Dendritic cell treated with granulocyte-macrophage colony-stimulating factor and Interleukin-4, amounts not matched to agents 40 ng/mL and 50 ng/mL, for 4 days (primary cell): ENCODE data around the gene NTF3.

Experiments used
- H3K27ac Mint-ChIP-seq: one replicate; pipeline ENCODE4 v1.8.0; 2022; ENCODE audit warnings: mild to moderate bottlenecking, mixed read lengths
- H3K27me3 Mint-ChIP-seq: one replicate; pipeline ENCODE4 v1.8.0; 2022; ENCODE audit warnings: mild to moderate bottlenecking, mixed read lengths
- H3K36me3 Mint-ChIP-seq: one replicate; pipeline ENCODE4 v1.8.0; 2022; ENCODE audit warnings: low read depth, mixed read lengths
- H3K4me1 Mint-ChIP-seq: one replicate; pipeline ENCODE4 v1.8.0; 2022; ENCODE audit warnings: low read depth, mixed read lengths
- H3K4me3 Mint-ChIP-seq: one replicate; pipeline ENCODE4 v1.8.0; 2022; ENCODE audit warnings: mild to moderate bottlenecking, moderate library complexity, mixed read lengths
- H3K9me3 Mint-ChIP-seq: one replicate; pipeline ENCODE4 v1.8.0; 2022; ENCODE audit warnings: mixed read lengths
- intact Hi-C: fragments of 100-400 bp; cut with micrococcal nuclease; formaldehyde crosslinking; loops from one replicate; pipeline ENCODE4 v1.15.0; 2022

The NTF3 gene

DNA sequence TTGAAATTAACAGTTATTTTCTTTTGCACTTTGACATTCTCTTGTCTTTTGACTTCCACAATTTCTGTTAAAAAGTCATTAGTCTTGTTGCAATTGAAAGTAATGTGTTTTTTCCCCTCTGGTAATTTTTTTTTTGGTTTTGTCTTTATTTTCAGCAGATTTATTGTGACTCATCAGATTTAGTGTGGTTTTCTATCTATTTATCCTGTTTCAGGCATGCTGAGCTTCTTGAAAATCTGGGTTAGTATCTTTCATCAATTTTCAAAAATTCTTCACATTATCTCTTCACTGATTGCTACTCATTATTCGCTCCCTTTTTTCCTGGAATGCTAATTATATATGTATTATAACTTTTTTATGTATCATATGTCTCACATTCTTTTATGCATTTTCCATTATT is 15.3 kb upstream of the NTF3 start:
- Mint-ChIP-seq H3K36me3 (no peaks in the 10 kb centered on the region), H3K4me1 (no peaks in the 10 kb centered on the region), H3K27ac (no peak overlapping the region), H3K9me3 (no peaks in the 10 kb centered on the region), H3K4me3 (no peak overlapping the region), H3K27me3 (peaks cover 4% of the 10 kb centered on the region)
- intact Hi-C loops, result no loop called here

DNA sequence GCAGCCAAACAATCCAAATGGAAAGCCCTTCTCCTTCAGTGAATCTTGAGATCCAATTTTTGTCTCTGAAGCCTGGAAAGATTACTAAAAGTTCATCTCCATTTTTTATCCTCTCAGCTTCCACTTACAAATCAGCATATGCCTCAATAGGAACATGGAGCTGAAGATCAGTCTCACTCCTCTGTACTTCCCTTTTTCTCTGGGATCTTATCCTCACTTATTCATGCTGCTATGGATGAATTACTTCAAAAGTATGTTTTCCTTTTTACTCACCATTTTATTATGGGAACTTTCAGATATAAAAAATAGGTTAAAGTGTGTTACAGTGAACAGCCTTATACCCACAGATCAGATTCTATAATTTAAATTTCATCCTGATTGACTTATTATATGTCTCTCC is 14.4 kb upstream of the NTF3 start:
- H3K4me3 Mint-ChIP-seq, result no peak overlapping the region
- peaks cover 6% of the 10 kb centered on the region for H3K27me3 Mint-ChIP-seq
- intact Hi-C loops, result no loop called here
- no peaks in the 10 kb centered on the region for H3K9me3 Mint-ChIP-seq
- H3K36me3 Mint-ChIP-seq, result no peaks in the 10 kb centered on the region
- no peaks in the 10 kb centered on the region for H3K4me1 Mint-ChIP-seq
- no peak overlapping the region for H3K27ac Mint-ChIP-seq

DNA sequence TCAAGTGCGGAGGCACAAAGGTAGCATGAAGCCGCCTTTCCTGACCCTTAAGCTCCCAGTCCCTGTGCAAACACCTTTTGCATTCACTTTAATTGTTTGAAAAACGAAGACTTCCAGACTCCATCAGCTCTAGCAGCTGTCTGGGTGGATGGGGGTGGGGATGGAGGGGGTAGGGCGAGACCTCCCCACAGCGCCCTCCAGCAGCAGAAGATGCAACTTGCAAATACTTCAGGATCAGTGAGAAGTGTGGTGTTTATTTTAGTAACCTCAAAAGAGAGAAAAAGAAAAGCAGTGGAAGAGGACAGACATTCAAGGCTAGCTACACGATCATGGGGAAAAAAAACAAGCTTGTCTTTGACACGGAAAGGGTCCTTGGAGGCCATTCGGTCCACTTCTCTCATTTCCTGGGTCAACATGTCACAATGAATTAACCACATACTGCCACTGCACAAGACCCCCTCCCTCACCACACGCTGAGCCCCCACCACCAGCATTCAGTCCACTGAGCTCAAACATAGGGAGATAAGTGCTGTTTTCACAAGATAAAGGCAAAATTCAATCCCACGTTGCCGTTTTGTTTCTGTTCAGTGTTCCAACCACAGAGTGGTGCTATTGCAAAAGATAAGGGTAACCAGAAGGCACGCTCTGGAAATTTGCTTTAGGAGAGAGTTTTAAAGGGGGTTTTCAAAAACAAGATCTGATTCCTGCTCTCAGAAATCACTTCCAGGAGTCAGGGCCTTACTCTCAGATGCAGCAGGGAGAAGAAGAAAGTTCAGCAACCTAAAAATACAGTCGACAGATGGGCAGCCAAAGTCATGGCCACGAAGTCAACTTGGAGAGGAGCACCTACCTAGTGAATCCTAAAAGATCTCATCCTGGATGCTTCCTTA is 3.3 kb upstream of the NTF3 start:
- no peak overlapping the region for H3K27ac Mint-ChIP-seq
- intact Hi-C loops, result loop anchor here (10.0 kb wide), 1 partner anchor 86 kb away; no protein-coding TSS in a partner anchor
- H3K4me1 Mint-ChIP-seq, result peaks cover 22% of the 10 kb centered on the region
- no peak overlapping the region for H3K4me3 Mint-ChIP-seq
- peaks cover 44% of the 10 kb centered on the region for H3K27me3 Mint-ChIP-seq
- no peaks in the 10 kb centered on the region for H3K9me3 Mint-ChIP-seq
- H3K36me3 Mint-ChIP-seq, result no peaks in the 10 kb centered on the region

DNA sequence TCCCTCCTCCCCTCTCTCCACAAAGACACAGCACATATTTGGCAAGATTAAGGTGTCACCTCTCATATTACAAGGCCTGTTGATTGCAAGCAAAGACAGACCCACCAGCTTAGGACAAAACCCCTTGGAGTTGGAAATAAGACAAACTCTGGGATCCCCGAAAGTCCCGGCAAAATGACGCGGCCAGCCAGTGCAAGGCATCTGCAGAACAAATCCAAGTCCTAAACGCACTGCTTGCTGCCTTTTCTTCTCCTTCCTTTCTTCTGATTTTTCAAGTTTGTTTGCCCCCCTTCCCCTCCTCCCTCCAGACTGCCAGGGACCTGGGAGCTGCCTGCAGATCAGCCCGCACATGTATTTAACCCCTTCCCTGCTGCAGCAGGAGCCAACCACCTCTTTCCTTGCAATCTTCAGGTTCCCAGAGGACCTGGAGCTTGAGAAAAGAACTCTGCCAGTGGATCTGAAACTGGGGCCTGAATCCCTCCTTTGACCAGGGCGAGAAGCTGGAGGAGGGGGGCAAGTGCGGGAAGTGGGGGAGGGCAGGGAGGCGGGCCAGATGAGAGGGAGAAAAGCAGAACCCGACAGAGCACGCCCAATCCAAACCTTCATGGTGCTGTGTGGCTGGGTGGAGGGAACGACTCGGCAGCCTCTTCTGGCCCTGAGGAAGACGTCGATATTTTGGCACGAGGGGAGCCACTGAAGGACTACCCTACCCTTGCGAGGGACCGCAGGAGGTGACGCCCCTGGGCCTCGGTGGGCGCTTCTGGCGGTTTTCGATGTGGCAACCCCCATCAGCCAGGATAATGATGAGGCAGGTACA is 2.0 kb upstream of the NTF3 start:
- H3K4me3 Mint-ChIP-seq, result no peak overlapping the region
- H3K36me3 Mint-ChIP-seq, result no peaks in the 10 kb centered on the region
- intact Hi-C loops, result loop anchor here (10.0 kb wide), 1 partner anchor 85 kb away; no protein-coding TSS in a partner anchor
- peaks cover 43% of the 10 kb centered on the region for H3K27me3 Mint-ChIP-seq
- H3K27ac Mint-ChIP-seq, result no peak overlapping the region
- peaks cover 22% of the 10 kb centered on the region for H3K4me1 Mint-ChIP-seq
- H3K9me3 Mint-ChIP-seq, result no peaks in the 10 kb centered on the region

DNA sequence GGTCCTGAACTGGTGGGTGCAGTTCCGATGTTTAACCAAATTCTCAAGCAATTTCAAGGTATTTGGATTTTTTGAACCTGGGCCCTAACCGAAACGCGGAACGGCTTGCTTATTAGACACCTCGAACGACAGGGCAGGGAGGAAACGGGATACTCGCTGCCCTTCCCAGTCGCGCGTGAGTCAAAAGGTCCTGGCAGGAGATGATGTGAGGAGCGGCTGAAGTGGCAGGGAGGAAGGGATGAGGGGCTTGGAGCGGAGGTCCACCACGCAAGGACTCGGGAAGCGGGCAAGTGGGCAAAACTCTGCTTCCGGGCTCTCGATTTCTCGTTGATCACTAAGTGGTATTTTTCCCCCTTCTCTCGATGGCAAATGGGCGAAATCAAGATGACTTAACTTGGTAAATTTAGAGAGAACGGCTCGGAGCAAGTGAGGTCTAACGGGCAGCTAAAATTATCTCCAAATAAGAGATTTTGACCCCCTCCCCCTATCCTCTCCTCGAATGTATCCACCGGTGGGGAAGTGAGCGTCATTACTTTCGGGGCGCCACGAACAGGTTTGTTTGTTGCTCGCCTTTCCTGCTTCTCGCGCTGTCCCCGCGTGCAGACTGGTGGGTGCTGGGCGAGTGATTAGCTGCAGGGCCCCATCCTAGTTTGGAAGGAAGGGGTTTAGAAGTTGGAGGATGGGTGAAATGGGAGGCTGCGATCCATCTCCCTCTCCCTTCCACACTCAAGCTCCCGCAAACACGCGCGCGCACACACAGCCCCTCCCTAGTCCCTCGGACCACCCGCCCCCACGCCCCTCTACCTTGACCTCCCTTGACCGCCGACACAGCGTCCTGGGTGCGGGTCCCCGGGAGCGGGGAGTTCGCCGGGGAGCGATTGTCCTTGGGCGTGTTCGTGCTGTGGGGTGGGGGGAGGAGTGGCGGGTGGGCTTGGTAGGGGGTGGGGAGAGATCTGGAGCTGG is 986 bp upstream of the NTF3 start:
- H3K36me3 Mint-ChIP-seq, result no peaks in the 10 kb centered on the region
- peaks cover 22% of the 10 kb centered on the region for H3K4me1 Mint-ChIP-seq
- H3K27me3 Mint-ChIP-seq, result peaks cover 42% of the 10 kb centered on the region
- no peak overlapping the region for H3K27ac Mint-ChIP-seq
- intact Hi-C loops, result no loop called here
- no peak overlapping the region for H3K4me3 Mint-ChIP-seq
- H3K9me3 Mint-ChIP-seq, result no peaks in the 10 kb centered on the region

DNA sequence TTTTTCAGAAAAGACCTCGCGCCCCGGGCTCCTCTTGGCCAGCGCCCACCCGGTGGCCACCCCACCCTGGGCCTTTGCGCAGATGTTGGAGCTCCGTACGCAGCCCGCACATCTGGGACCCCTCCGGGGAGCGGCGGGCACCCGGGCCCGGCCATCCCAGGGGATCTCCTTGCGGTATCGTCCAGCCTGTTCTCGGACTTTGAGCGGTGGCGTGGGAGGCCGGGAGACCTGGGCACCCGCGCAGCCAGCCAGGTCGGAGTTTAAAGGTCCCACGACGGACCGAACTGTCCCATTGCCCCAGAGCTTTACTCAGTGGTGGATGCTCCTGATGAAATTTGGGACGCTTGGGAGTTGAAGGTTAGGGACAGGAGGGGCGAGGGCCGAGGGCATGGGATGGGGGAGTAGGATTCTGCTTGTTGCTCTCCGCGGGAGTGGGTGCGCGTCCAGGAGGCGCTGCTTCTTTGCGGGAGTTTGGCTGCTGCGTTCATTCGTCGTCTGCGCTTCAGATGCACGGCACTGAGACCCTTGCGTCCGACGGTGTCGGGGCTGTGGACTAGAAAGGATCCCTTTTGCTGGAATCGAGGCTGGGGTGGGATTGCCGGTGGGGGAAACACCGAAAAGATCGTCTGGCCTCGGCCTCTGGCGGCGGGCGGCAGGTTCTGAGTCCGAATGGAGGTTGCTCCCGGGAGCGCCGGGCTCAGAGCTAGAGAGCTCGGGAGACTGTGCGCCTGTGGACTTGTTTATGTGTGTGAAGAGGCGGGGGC is 1.4 kb downstream of the NTF3 start:
- Mint-ChIP-seq H3K4me3 (no peak overlapping the region), H3K9me3 (no peaks in the 10 kb centered on the region), H3K27me3 (peaks cover 32% of the 10 kb centered on the region), H3K27ac (no peak overlapping the region), H3K36me3 (no peaks in the 10 kb centered on the region), H3K4me1 (peaks cover 22% of the 10 kb centered on the region)
- intact Hi-C loops, result no loop called here

DNA sequence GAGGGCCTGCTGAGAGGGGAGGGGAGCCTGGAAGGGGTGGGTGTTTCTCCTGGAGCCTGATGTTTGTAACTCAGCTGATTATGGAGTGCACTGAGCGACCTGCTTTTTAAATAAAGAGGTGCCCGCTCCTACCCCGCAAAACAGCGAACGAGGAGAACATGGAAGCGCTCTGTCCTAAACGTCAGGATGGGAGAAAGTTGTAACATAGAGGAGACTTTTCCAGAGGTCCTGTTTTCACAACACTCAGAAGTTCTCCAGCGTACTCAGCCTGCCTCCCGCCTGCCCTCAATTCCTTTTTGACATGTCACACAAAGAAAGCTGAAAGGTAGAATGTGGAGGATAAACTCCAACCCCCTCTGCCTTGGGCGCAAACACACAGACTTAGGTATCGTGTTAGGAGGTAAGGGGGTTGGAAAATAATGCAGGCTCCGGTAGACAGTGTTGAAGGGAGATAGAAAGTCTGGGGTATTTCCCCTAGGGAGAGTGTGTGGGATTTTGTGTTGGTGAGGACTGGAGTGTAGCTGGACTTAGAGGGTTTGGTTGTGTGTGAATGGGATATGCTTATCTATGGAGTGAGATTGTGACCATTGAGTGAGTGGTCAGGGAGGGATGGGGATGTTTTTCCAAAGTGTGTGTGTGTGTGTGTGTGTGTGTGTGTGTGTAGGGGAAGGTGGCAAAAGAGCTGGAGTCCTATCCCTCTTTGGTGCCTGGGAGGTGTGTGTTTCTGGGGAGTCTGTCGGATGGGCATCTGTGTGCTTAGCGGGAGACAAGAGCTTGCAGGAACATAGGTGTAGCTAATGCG is 2.1 kb downstream of the NTF3 start:
- peaks cover 25% of the 10 kb centered on the region for H3K27me3 Mint-ChIP-seq
- H3K4me3 Mint-ChIP-seq, result no peak overlapping the region
- peaks cover 22% of the 10 kb centered on the region for H3K4me1 Mint-ChIP-seq
- H3K9me3 Mint-ChIP-seq, result no peaks in the 10 kb centered on the region
- no peak overlapping the region for H3K27ac Mint-ChIP-seq
- H3K36me3 Mint-ChIP-seq, result no peaks in the 10 kb centered on the region
- intact Hi-C loops, result no loop called here

DNA sequence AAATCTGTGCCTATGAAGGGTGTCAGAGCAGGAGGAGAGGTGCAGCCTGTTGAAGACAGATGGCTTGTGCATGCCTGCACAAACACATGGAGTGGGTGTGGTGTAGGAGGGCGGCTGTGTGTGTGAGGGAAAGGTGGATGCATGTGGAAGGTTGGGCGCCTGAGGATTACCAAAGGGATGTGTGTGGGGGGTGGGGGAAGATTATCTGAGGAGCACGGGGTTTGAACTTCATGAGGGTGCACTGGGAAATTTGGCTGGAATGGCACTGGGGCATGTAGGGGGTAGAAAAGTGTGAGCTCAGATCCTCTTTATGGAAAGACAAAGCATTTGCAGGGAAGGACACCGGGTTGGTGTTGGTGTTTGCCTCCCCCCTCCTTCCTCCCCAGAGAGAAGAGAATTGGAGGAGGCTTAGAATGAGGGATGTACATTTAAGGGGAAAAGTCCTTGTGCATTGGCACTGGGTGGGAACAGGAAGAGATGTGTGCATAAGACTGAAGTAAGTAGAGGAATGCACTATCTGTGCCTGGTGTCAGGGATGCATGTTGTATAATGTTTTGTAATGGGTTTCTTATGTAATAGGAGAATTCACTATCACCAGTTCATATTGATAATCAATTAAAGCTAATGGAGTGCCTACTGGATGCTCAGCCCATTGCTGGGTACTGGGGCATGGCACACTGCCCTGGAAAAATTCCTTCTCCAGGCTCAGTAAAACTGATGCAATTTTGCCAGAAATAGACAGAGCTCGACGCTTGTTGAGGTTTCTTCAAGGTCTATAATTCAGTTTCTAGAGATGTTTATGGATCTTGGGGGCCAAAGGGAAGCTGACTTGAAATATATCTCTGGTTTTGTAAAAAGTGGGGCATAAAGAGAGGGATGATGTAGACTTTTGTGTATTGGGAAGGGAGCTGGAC is 3.0 kb downstream of the NTF3 start:
- H3K36me3 Mint-ChIP-seq, result no peaks in the 10 kb centered on the region
- intact Hi-C loops, result no loop called here
- H3K27ac Mint-ChIP-seq, result no peak overlapping the region
- no peak overlapping the region for H3K4me3 Mint-ChIP-seq
- no peaks in the 10 kb centered on the region for H3K9me3 Mint-ChIP-seq
- H3K27me3 Mint-ChIP-seq, result peaks cover 18% of the 10 kb centered on the region
- H3K4me1 Mint-ChIP-seq, result peaks cover 22% of the 10 kb centered on the region

DNA sequence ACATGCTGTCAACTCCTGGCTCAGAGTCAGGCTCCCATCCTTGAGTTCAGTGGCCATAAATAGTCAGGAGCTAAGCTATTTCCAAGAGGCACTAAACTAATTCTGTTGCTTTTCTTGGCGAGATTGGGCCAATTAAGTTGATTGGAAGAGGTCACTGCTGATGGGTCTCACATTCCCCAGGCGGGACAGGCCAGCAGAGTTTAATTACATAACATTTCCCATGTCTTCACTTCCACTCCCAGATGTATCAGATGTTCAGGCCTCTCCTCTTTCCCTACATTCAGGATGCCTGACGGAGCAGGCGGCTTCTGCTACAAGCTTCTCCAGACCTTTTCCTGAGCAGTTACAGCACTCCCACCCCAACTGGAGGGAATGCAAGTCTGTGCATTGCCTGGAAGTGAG is 5.3 kb downstream of the NTF3 start:
- Mint-ChIP-seq H3K4me1 (peaks cover 23% of the 10 kb centered on the region), H3K4me3 (no peak overlapping the region), H3K9me3 (no peaks in the 10 kb centered on the region), H3K36me3 (no peaks in the 10 kb centered on the region), H3K27me3 (peaks cover 13% of the 10 kb centered on the region), H3K27ac (no peak overlapping the region)
- intact Hi-C loops, result no loop called here

DNA sequence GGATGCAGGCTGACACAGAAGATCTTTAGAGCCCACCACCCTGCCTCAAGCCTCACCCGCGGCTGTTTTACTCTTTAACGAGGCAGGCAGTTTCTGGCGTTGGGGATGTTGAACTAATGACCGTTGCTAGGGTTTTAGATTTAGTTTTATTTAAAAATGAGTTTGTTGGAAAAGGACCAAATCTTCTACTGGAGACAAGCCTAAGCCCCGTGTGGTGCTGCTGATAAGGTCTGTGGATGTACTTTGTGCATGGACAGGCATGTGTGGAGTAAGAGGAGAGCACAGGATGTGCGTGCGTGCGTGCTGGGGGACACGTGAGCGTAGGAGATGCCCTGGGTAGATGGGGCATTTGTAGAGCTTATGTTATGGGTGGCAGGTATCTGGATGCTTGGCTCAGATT is 5.7 kb downstream of the NTF3 start:
- H3K36me3 Mint-ChIP-seq, result no peaks in the 10 kb centered on the region
- H3K4me3 Mint-ChIP-seq, result no peak overlapping the region
- no peak overlapping the region for H3K27ac Mint-ChIP-seq

DNA sequence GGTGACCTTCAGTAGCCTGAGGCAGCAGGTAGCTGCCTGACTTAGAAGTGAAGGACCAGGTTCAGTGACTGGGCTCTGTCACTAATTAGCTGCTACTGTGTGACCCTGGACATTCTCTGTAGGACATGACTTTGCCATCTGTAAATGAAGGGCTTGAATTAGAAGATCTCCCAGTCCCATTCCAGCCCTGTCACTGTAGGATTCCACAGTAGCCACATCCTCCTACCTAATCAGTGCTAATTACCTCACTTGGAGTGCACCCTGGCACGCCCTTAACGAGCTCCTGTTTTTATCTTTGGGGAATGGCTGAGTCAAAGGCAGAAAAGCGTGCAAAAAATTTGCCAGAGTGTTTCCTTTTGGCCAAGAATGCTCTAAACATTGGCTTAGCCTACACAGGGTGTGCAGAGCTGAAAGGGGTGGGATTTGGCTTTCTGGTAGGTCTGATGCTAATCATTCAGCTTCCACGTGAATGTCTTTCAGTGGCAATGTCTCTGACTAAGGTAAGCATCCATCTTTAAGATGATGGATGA is 6.8 kb downstream of the NTF3 start:
- peaks cover 18% of the 10 kb centered on the region for H3K4me1 Mint-ChIP-seq
- H3K36me3 Mint-ChIP-seq, result no peaks in the 10 kb centered on the region
- H3K4me3 Mint-ChIP-seq, result no peak overlapping the region
- intact Hi-C loops, result no loop called here
- H3K27me3 Mint-ChIP-seq, result peaks cover 24% of the 10 kb centered on the region
- H3K9me3 Mint-ChIP-seq, result no peaks in the 10 kb centered on the region
- no peak overlapping the region for H3K27ac Mint-ChIP-seq

More for the DNA sequence above, 5.7 kb downstream of the NTF3 start:
- no peaks in the 10 kb centered on the region for H3K9me3 Mint-ChIP-seq
- peaks cover 15% of the 10 kb centered on the region for H3K27me3 Mint-ChIP-seq
- peaks cover 19% of the 10 kb centered on the region for H3K4me1 Mint-ChIP-seq
- intact Hi-C loops, result no loop called here
